SU-DHL-6 (cell line): ENCODE measurements around the gene CDC42BPA.

Experiments used
- CTCF ChIP-seq: fragments of 200-600 bp; sonication (generic); IDR thresholded peaks from one replicate; pipeline ENCODE4 v1.5.1; 2017; ENCODE audit warnings: antibody characterized with exemption, mild to moderate bottlenecking, low read length, moderate library complexity; ENCODE audit not compliant: insufficient read depth, poor library complexity, severe bottlenecking
- EZH2phosphoT487 ChIP-seq: fragments of 200-600 bp; sonication (generic), shearing (Covaris generic); conservative IDR thresholded peaks from 2 replicates; pipeline ENCODE4 v1.6.1; 2018; ENCODE audit warnings: mild to moderate bottlenecking, antibody characterized with exemption, low read length, moderate library complexity, mixed read lengths

- TF ChIP-seq CTCF (no peak), EZH2phosphoT487 (no peak)
Observed at GRCh38 chr1:227355542-227356245, 37.4 kb upstream of the CDC42BPA start.
